Fibroblast of villous mesenchyme (primary cell): Measurements from ENCODE around the gene PLD6. TPM values are rescaled to one million over a fixed set of nuclear protein-coding genes. Genes with fewer than 3 reads are reported as not detected.
"Not testable (repeated sequence)": the region's sequence is repeated elsewhere in the genome, so short reads cannot be mapped to it uniquely, and the experiment has no call there.

ENCODE experiments used
- DNase-seq: peaks from one replicate; pipeline ENCODE4 v3.0.0-alpha.2; 2010; ENCODE audit warnings: low read depth
- H3K4me3 ChIP-seq: 2 replicates; pipeline ENCODE4 v1.5.1; 2011; ENCODE audit warnings: low read depth, mild to moderate bottlenecking, low read length
- CTCF ChIP-seq: IDR thresholded peaks from 2 replicates; pipeline ENCODE4 v1.5.1; 2012; ENCODE audit warnings: low read depth, mild to moderate bottlenecking, low read length; ENCODE audit not compliant: insufficient read depth
- total RNA-seq: library from RNA; depleted of rRNA; stranded (reverse); fragments of >200 nt; gene quantifications from 2 replicates; pipeline ENCODE4 v1.2.3, GENCODE V29; 2012

The PLD6 gene
- total RNA-seq, 1 donor = 5.6 TPM

GRCh38 chr17:17190188-17190587 lies 15.9 kb downstream of the PLD6 start:
- DNase-seq = no peak
- no peak for TF ChIP-seq CTCF
- H3K4me3 ChIP-seq = no peak overlapping the region

- DNase-seq = no peak
- no peak for TF ChIP-seq CTCF
- no peak overlapping the region for H3K4me3 ChIP-seq
These were observed 16.6 kb downstream of the PLD6 start for GRCh38 chr17:17189559-17189958.

- no peak overlapping the region for H3K4me3 ChIP-seq
- DNase-seq = no peak
- no peak for TF ChIP-seq CTCF
These were observed 17.5 kb downstream of the PLD6 start for GRCh38 chr17:17188586-17188985.

GRCh38 chr17:17186551-17187505 lies 19.3 kb downstream of the PLD6 start:
- DNase-seq = no peak

GRCh38 chr17:17186051-17186450 lies 20.1 kb downstream of the PLD6 start:
- DNase-seq = no peak
- TF ChIP-seq CTCF = no peak
- no peak overlapping the region for H3K4me3 ChIP-seq

More at GRCh38 chr17:17186551-17187505, 19.3 kb downstream of the PLD6 start:
- no peak overlapping the region for H3K4me3 ChIP-seq
- no peak for TF ChIP-seq CTCF

GRCh38 chr17:17184985-17185757 lies 21.0 kb downstream of the PLD6 start:
- DNase-seq, H3K4me3 ChIP-seq: not testable (repeated sequence)

- DNase-seq = no peak
- TF ChIP-seq CTCF = no peak
- H3K4me3 ChIP-seq = no peak overlapping the region
These were observed 22.4 kb downstream of the PLD6 start for GRCh38 chr17:17183744-17184143.
